ENCODE data around the gene CHRDL1.
A peak's percentile ranks its signal among the peaks of the same experiment; 100 is the strongest.
"Not testable (repeated sequence)": the region's sequence is repeated elsewhere in the genome, so short reads cannot be mapped to it uniquely, and the experiment has no call there.

The CHRDL1 gene, protein sequence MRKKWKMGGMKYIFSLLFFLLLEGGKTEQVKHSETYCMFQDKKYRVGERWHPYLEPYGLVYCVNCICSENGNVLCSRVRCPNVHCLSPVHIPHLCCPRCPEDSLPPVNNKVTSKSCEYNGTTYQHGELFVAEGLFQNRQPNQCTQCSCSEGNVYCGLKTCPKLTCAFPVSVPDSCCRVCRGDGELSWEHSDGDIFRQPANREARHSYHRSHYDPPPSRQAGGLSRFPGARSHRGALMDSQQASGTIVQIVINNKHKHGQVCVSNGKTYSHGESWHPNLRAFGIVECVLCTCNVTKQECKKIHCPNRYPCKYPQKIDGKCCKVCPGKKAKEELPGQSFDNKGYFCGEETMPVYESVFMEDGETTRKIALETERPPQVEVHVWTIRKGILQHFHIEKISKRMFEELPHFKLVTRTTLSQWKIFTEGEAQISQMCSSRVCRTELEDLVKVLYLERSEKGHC

DNA sequence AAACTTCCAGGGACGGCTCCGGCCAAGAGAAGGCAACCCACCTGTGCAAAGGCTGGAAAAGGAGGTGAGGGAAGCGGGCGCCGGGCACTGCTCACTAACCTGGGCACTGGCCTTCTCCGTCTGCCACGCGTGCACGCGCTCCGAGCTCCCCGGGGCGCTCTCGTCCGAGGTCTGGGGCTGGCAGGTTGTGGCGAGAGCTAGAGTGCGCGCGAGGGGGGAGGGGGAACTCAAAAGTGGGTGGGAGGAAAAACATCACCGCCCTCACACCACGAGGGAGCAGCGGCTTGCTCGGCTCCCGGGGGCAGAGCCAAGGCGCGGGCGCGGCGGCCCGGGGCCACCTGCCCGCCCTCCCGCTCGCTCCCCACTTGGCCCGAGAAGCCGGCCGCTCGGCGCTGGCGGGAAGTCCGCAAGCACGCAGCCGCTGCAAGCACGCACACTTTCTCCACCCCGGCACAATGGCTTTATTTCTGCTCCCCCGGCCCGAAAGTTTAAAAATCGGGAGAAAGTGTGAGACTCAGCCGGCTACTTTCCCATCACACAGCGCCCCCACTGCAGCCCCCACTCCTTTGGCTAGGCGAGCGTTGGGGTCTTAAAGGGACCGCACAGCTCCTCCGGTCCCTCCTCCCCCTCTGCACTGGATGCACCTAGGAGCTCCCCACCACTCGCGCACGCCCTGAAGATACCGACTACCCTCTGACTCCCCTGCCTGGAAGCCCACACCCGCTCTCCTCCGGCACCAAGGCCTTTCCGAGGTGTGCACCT lies at the start of gene CHRDL1:
TSS of gene CHRDL1 (minus strand) at position 173 of the 762 bp plus-strand sequence. CDS start 3,636 bp downstream, outside the sequence.
- peak; percentile 1 for DNase-seq (ENCODE audit: low spot score)

DNA sequence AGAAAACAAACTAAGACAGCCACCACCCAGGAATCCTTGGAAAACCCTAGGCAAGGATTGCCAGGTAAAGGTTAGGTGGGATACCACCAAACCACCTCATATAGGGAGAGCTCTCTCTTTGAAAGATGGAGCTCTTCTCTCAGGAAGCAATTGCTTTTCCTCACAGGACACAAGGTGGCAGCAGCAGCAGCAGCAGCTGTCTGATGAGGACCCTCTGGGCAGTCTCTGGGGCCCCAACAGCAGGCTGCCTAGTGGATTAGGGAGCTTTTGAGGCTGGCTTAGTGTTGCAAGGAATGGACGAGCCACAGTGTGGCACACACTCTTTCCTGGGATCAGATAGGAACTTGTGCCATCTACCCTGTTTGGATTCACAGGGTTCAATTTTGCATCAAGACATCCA lies 41.4 kb upstream of the CHRDL1 start:
- peak; percentile 8 for DNase-seq (ENCODE audit: low spot score)

DNA sequence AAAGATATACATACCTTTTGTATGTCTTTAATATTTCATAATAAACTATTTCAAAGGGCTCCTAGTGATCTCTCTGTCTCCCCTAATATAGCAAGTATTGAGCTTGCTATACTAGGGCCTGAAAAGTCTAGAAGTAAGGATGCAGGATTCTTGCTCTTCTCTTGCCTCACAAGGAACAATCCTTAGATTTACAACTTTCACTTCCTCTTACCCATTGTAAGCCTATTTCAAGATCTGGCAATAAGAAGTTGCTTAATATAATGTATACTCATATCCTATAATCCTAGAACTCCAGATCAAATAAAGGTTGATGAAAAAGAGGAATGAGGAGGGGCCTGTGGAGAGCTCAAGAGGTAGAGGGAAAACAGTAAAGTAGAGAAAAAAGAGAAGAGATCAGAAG lies 40.8 kb upstream of the CHRDL1 start:
- no peak for DNase-seq (ENCODE audit: low spot score)

DNA sequence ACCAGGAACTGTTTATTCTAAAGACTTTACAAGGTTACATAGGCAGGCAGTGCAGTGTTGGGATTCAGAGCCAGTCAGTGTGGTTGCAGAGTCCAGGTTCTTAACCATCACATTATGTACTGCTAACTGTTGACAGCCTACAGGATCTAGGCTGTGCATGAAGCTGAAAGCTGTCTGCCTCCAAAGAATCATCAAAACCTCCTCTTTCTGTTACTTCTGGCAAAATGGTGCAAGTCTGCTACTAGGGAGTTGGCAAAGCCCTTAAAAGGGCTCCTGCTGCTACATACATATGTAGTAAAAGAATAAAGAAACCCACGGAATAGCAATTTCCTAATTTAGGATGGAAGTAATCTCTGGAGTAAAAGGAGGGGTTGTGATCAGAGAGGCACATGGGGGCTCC lies 40.4 kb upstream of the CHRDL1 start:
- DNase-seq (ENCODE audit: low spot score), result no peak

DNA sequence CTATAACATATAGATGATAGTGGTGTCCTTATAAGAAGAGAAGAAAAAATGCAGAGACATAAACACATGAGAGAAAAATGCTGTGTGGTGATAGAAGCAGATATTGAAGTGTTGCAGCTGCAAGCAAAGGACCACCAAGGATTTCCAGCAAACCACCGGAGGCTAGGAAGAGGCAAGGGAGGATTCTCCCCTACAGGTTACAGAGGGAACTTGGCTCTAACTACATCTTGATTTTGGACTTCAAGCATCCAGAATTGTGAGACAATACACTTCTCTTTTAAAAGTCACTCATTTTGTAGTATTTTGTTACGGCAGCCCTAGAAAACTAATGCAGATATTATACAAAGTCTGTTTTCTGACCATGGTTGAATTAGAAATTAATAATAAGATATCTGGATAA lies 30.4 kb upstream of the CHRDL1 start:
- DNase-seq (ENCODE audit: low spot score), result no peak

DNA sequence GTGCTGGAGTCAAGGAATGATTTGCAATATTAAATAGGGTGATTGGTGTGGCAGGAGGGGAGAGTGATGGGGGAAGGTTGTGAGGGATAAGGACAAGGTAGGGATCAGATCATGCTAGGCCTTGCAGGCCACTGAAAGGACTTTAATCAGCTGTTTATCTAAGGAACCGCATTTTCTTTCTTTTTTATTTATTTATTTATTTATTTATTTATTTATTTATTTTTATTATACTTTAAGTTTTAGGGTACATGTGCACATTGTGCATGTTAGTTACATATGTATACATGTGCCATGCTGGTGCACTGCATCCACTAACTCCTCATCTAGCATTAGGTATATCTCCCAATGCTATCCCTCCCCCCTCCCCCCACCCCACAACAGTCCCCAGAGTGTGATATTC lies 20.9 kb upstream of the CHRDL1 start:
- not testable (repeated sequence) for DNase-seq (ENCODE audit: low spot score)

DNA sequence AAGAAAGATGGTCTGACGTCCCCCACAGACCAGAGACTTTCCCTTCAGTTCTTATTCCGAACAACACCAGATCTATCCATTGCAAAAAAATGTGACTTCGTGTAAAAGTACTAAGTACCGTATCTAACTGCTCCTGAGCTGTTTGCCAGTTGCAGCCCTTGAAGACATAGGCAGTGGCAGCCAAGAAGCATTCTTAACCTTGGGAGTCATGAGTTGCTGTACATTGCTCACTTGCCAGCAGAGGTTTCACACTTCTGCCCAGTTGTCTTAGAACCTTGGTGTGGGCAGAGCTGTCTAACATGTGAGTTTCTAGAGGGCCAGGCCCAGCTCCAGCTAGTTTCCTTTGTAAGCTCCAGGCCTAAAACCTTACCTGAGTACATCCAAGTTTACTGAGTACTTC lies 10.5 kb upstream of the CHRDL1 start:
- no peak for DNase-seq (ENCODE audit: low spot score)

DNA sequence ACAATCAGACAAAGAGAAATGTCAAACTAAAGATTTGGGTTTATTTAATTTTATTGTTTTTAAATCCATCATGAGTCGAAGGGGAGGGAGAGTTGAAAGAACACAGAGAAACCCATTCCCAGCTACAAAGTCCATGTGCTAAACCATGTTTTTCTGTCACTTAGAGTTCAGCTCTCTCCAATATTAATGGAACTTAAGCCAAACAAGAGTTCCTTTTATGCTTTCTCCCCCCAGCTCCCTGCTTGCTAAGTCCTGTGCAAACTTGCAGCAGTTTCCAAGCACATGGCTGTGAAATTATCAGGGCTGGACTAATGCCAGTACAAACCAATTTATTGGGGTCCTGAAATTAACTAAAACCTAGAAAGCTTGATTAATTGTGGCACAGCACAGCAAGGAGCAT lies 9.7 kb upstream of the CHRDL1 start:
- DNase-seq (ENCODE audit: low spot score), result no peak

DNA sequence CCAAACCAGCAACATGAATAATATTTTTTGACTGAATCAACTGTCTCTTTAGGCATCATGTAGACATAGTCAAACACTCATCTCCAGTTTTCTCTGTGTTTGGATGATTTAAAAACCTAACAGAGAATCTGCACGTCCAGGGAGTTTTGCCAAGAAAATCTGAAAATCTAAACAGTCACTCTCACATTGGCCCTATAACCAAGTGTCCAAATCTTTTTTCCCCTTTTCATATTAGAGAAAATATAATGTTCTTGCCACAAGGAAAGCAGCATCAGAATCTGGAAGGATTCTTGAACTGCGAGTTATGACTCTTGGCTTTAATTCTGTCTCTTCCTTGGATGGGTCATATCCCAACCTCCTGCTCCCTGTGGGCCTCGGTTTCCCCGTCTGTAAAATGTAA lies 8.8 kb upstream of the CHRDL1 start:
- no peak for DNase-seq (ENCODE audit: low spot score)

DNA sequence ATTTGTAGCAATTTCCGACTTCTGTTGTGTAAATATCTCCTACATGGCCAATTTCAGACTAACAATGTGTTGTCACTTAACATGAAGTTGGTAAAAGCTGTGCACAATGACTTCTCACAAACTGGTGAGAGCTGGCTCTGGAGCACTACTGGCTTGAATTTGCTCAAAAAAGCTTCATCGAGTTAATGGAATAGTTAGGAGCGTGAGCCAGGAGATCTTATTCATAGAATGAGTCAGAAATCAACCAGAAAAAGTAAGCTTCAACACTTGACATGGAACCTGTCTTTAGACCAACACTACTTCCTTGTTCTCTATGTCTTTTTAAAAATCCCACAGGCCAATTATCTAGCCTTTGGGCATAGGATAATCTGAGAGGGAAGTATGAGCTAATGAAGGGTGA lies 7.9 kb upstream of the CHRDL1 start:
- no peak for DNase-seq (ENCODE audit: low spot score)

DNA sequence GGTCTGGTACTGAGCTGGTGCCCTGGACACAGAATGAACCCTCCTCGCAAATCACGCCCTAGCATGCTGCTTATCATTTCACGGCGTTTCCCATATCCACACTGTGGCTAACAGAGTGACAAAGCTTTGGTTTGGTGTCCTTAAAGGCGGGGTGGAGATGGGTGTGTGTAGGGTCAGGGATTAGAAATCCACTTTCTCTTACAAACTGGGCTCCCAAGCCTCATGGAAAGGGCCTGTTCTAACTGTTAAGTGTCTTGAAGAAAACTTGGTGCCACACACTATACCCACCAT lies 735 bp upstream of the CHRDL1 start:
- DNase-seq (ENCODE audit: low spot score), result peak; percentile 12

DNA sequence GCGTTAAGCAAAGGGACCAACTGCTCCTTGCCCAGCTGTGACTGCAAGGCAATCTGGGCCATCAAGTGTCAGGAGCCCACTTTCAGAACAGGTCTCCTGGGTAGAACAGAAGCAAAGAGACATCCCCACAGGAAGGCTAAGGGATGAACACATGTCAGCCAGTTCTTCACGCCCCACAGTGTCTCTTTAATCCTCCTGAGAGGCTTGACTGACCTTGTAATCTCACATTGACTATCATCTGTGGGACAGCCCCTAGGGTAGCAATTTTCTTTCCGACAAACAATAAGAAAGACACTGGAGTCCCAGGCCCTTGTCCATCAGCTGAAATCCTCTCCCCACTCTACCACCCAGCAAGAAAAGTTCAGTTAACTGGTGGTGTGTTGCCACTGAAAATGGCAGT lies 1.0 kb downstream of the CHRDL1 start:
- no peak for DNase-seq (ENCODE audit: low spot score)

DNA sequence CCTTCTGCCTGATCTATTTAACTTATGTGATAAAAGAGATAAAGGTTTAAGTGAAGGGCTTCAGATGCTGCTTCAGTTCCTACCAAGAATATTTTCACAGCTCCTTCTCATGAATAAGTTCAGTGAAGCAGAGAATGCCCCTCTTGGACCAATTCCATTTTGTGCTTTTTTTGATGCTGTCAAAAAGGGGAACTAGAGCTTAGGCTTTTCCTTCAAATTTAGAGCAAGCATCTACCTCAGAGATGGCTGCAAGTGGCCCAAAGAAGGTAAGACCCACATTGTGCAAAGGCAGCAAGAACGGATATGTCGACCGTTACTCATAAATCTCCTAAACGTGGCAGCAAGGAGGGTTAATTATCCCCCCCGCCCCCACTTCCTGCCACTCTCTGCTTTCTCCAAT lies 4.5 kb downstream of the CHRDL1 start:
- DNase-seq (ENCODE audit: low spot score), result no peak

DNA sequence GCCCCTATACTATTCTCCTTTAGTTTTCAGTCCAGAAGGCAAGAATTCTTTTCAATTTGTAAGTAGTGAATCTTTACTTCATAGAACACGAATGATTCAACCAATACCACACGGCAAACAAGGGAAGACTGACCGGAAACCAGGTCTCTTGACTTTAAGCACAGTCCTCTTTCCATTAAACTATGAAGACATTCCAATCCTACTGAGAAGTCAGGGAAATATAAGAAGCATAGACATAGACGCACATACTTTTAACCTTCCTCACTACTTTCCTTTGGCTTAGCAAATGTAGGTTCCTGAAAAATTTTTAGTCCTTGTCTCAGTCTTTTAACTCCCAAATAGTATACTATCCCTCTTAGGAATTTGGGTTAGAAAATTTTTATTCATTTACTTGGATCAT lies 9.1 kb downstream of the CHRDL1 start:
- no peak for DNase-seq (ENCODE audit: low spot score)

DNA sequence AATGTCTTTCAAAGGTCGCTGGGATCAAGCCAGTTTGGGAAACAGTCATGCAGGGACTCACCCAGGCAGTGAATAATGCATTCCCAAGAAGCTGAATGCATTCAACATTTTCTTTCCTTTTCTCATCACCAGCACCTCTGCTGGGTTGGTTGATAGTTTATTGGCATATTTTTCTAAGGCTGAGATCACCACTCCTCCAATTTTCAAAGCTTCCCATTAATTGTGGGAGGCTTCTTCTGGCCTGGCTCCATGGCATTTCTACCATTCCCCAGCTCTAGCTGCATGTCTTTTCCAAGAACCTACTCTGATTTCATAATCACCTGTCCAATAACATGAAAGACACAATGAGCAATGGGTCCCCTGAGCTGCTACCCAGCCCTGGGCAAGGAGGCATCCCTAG lies 35.8 kb downstream of the CHRDL1 start:
- no peak for DNase-seq (ENCODE audit: low spot score)

DNA sequence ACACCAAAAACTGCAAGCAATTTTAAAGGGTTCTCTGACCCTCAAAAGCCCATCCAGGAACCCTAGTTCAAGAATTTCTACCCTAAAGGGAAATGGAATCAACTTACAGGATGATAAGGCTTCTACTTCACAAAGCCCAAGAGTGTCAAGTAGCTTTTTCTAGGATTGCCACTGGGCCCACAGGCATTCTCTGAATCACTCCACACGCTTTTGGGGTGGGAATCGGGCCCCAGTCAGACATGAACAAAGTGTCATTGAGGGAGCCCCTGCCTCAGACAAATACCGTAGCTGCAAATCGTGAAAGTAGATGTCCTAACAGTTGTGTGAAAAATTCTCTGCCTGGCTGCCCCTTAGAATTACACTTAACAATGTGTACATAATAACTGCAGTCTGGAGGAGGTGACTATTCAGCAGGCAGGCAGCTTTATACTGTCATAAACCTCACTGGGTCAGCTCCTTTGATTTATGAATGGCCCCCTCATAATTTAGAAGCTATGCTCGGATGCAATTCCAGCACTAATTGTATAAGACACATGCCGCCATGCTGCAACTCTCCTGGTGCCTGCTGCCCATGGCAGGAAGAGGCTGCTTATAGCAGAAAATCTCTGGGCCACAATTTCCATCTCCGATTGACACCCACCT lies 36.7 kb downstream of the CHRDL1 start:
- DNase-seq (ENCODE audit: low spot score), result no peak

DNA sequence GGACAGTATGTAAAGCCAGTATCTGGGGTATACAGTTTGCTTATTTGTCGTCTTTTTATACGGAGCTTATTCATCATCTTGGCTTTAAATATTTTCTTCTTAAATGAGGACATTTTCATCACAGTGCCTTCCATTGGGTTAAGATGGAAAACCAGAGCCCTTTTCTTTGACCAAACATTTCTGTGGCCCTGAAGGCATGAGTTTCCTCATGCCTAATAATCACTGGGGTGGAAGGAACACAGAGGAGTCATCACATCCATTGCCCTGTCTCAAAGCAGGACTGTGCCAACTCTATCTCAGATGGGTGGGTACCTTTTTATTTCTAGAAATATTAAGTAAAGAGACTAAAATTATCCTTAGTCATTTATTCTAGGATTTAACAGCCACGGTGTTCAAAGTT lies 40.0 kb downstream of the CHRDL1 start:
- DNase-seq (ENCODE audit: low spot score), result no peak

DNA sequence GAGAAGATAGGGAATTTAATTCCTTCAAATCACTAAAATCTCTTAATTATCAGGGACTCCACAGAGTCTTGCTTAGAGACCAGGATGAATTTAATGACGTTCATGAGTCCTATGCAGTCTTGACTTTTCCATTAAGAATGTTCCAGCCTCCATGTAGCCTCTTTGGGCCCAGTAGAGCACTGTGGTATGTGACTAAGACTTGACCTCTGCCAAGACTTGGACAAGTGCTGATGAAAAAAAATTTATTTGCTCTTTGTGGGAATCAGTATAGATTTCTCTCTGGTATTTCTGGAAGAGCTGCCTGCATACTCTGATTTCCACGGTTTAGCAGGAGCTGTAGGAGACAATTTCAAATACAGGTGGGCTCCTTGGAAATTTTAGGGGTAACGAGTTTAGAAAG lies 40.6 kb downstream of the CHRDL1 start:
- no peak for DNase-seq (ENCODE audit: low spot score)

DNA sequence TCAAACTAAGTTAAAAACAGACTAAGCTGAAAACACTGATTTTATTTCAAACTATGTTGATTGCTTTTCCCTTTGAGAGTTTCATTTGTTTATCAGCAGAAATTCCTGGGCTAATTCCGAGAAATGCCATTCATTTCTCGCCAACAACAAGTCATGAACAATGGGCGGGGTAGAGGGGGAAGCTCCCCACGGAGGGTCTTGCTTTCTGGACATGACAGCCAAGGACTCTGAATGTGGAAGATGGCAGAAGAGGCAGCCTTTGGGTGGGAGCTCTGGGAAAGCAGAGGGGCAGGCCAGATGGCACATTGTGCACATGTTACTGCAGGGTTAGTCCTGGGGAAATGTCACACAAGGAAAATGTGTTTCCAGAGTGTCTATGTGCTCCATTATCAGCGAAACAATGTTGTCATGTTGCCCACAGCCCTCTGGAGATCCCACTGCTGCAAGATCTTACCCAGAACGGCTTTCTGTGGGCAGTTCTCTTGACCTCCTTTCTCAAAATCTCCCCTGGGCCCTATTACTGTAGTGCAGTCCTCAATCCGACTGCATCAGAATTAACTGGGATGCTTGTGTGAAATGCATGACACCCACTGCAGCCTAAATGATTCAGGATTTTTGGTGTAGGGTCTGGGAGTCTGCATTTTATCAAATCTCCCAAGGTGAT lies 45.0 kb downstream of the CHRDL1 start:
- no peak for DNase-seq (ENCODE audit: low spot score)

DNA sequence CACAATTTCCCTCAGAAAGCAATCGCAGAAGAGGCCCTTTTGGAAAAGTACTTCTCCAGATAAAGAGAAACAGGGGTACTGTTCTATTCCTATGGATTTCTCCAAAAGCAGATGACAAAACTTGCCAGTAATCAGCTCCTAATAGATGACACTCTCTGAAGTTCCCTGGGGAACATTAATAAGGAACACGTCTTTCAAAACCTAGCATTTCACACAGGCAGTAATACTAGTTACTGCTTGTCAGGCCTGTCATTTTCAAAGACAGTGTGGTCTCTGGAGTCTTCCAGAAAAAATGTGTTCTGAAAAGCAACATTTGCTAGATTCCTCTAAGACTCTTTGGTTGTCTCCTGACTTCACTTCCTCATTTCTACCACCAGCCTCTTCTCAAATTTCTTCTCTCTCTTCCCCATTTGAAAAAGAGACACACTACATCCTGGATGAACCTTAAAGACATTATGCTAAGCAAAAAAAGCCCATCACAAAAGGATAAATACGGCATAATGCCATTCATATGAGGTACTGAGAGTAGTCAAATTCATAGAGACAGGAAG lies 47.3 kb downstream of the CHRDL1 start:
- DNase-seq (ENCODE audit: low spot score), result no peak

DNA sequence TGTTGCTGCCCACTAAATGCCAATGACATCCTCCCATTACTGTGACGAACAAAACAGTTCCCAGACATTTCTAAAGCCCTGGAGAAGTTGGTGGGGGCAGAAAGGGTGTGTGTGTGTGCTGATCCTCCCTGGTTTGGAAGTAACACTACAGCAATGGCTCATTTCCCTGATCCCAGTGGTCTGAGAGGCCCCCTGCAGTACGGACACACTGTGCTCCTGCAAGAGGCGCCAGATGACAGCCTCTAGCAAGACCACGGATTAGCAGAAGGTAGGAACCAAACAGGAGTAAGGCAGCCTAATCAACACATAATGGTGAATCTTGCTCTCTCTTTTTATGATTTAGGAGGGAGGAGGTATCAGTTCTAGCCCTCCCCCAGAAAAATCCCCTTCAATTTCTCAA lies 49.6 kb downstream of the CHRDL1 start:
- no peak for DNase-seq (ENCODE audit: low spot score)

DNA sequence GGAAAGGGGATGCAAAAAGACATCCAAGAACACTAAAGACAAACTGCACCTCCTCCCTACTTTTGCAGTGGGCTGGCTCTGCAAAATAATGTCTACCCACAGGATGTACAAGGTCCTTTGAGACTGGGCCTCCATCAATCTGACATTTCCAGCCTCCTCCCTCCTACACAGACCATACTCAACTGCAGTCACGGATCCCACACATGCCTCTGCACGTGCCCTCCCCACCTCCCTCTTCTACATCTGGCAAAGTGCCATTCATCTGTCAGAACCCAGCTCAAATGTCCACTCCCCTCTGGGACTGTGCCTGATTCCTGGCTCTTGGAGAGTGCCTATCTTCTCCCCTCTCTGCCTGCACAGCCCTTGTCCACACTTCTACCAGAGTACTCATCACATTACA lies 50.3 kb downstream of the CHRDL1 start:
- no peak for DNase-seq (ENCODE audit: low spot score)
